GM19043 (cell line): ENCODE measurements around the gene ALDH4A1.
"Not testable (repeated sequence)": the region's sequence is repeated elsewhere in the genome, so short reads cannot be mapped to it uniquely, and the experiment has no call there.

Experiments used
- ATAC-seq: cut with Tn5 transposase; IDR thresholded peaks from one replicate; pipeline ENCODE4 v1.9.1; 2021; ENCODE audit warnings: low read depth; ENCODE audit not compliant: unreplicated experiment

ALDH4A1 gene

GRCh38 chr1:18880585-18880984, 21.8 kb downstream of the ALDH4A1 start:
- no peak for ATAC-seq

- ATAC-seq: no peak
Measured at GRCh38 chr1:18879791-18880309, 22.5 kb downstream of the ALDH4A1 start.

GRCh38 chr1:18879215-18879790, 23.1 kb downstream of the ALDH4A1 start:
- ATAC-seq: no peak

- no peak for ATAC-seq
Measured at GRCh38 chr1:18878538-18879214, 23.7 kb downstream of the ALDH4A1 start.

DNA sequence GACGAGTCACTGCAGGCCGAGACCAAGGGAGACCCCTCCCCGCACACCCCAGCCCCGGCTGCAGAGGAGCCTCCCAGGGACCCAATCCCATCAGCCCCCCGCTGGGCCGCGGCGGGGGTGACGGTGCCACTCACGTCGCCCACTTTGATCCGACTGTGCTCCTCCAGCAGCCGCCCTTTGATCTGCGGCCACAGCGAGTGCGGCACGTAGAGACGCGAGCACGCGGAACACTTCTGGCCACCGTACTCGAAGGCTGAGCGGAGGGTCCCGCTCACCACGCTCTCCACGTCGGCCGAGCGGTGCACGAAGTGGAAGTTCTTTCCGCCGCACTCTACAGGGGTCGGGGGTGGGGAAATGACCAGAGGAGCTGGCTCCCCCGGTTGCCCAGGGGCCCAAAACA, 25.1 kb downstream of the ALDH4A1 start:
- ATAC-seq: no peak

GRCh38 chr1:18876210-18876609, 26.1 kb downstream of the ALDH4A1 start:
- no peak for ATAC-seq

- no peak for ATAC-seq
Measured at GRCh38 chr1:18875796-18876128, 26.6 kb downstream of the ALDH4A1 start.

GRCh38 chr1:18875107-18875795, 27.1 kb downstream of the ALDH4A1 start:
- ATAC-seq: no peak

GRCh38 chr1:18874600-18874999, 27.8 kb downstream of the ALDH4A1 start:
- ATAC-seq: no peak

DNA sequence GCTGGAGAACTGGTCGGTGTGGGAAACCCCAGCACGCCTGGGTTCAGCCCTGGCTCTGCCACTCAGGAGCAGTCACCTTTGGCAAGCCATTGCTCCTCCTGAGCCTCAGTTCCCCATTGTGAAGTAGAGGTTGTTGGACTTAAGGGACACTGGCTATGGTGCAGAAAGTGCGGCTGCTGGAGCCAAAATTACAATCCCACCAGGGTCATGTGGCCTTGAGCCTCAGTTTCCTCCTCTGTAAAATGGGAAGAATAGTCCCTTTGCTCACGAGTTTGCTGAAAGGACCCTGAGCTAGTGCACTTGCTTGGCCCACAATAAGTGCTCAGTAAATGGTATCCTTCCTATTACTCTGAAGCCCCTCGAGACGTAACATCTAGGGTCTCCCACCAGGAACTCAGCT, 28.3 kb downstream of the ALDH4A1 start:
- ATAC-seq: no peak

DNA sequence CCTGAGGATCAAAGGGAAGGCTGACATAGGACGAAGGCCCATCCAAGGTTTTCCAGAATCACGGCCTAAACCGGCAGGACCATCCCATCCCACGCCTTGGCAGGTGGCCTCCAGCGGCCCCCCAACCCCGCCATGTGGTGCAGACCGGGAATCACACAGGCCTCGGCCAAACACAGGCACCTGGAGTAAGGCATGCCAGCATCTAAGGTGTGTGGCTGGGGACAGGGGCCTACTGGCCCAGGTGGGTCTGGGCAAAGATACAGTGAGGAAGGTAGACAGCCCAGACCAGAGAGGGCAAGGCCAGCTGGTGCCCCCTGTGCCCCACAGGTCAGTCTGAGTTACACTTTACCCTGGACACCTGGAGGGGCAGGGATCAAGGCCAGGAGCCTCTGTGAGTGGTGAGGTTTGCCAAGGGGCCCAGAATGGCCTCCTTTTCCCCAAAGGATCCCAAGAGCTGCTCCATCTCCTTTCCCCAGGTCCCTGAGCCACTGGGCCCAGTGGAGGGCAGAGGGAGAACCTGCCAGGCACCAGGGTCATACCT, 30.2 kb downstream of the ALDH4A1 start:
- ATAC-seq: no peak

DNA sequence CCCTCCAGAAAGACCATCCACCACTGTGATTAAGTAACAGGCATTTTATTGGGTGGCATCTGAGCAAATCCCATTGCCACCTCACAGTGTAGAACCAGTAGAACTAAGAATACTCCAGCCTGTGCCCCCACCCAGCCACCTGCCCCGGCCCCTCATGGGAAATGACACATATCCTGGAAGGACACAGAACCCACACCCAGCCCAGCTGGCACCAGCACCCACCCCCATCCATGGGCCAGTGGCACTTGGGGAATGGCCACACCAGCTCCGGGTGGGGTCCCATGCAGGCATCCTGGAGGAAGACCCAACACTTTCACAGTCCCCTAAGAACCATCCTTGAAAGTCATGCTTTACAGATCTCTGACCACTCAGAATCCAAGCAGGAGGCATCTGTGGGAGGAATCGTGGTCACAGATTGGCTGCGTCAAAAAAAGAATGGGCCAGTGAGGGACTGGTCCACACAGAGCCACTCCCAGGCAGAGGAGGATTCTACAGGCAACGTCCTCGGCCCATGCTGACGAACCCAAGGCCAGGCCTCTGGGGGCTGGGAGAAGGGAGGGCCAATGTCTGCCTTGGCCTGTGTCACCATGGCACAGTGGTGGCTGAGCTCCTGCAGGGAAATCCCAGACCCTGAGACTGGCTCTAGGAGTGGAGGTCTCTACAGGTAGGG, 30.8 kb downstream of the ALDH4A1 start:
- no peak for ATAC-seq

GRCh38 chr1:18870957-18871356, 31.4 kb downstream of the ALDH4A1 start:
- ATAC-seq: no peak

GRCh38 chr1:18870595-18870865, 31.8 kb downstream of the ALDH4A1 start:
- ATAC-seq: not testable (repeated sequence)

DNA sequence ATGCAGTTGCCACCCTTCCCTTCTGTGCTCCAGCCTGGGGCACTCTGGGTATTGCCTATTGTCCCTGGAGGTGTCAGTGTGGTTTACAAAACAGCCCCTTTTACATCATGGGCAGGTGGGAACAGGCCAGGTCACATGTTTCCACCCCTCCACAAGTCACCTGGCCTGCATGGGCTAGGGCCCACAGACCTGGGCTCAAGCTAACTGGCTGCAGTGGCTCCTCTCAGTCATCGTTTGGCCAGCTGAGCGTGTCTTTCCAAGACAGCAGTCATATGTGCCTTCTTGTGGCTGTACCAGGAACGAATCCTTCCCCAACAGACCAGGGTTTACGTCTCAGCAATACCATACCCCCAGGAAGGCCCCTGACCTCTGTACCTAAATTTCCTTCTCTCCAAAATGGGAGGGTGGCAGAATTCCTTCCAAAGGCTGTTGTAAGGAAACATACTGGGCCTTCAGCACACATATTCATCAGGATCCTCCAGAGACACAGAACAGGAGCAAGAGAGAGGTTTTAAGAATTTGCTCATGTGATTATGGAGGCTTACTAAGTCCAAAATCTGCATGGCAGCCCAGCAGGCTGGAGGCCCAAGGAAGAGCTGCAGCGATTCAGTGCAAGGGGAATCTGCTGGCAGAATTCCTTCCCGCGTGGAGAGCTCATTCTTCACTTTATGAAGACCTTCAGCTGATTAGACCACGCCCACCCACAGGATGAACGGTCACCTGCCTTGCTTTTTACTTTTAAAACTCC, 32.3 kb downstream of the ALDH4A1 start:
- ATAC-seq: no peak

GRCh38 chr1:18868801-18869424, 33.4 kb downstream of the ALDH4A1 start:
- ATAC-seq: no peak

- no peak for ATAC-seq
Measured at GRCh38 chr1:18868354-18868753, 34.0 kb downstream of the ALDH4A1 start.

DNA sequence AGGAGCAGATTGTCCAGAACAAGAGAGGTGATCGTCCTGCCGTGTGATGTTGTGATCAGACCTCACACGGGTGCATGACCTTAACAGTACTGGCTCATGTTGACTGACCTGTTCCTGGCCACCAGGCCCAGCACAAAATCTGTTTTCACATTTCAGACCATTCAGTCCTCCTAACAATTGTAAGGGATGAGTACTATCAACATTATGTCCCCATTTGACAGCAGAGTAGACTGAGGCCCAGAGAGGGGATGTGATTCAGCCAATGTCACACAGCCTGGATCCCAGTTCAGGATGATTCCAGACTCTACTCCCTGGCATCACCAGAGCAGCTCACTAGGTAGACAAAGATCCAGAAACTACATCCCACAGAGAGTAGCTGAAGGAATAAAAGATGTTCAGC, 35.5 kb downstream of the ALDH4A1 start:
- ATAC-seq: no peak

DNA sequence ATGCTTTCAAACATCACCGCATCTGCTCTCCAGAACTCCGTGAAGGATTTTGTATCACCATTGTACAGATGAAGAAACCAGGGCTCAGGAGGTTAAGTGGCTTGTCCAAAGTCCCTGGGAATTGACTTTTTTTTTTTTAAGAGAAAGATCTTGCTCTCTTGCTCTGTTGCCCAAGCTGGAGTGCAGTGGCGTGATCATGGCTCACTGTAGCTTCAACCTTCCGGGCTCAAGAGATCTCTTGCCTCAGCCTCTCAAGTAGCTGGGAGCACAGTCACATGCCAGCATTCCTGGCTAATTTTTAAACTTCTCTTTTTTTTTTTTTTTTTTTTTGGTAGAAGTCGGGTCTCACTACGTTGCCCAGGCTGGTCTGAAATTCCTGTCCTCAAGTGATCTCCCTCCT, 36.0 kb downstream of the ALDH4A1 start:
- no peak for ATAC-seq

GRCh38 chr1:18865176-18865575, 37.2 kb downstream of the ALDH4A1 start:
- ATAC-seq: no peak
